Gastrocnemius medialis (tissue), 4 donors: ENCODE results near the gene TRIO.

Experiments
- CTCF ChIP-seq, 5 experiments: fragments of 450-650 bp in 3 of 5; fragments of 200-600 bp in 2 of 5; sonication (generic) in 2 of 5; IDR thresholded peaks in 4 of 5; conservative IDR thresholded peaks in 1 of 5; 1 replicate in 4 of 5; 2 replicates in 1 of 5; pipeline ENCODE4 v1.5.1; 2016 to 2019; ENCODE audit warnings: antibody characterized with exemption in 5 of 5, mild to moderate bottlenecking in 3 of 5, moderate library complexity in 3 of 5
- POLR2A ChIP-seq, 2 donors: fragments of 450-650 bp; IDR thresholded peaks; one replicate each; pipeline ENCODE4 v1.6.1; 2017; ENCODE audit warnings: antibody characterized with exemption in 2 of 2, mild to moderate bottlenecking in 2 of 2, moderate library complexity in 2 of 2

DNA sequence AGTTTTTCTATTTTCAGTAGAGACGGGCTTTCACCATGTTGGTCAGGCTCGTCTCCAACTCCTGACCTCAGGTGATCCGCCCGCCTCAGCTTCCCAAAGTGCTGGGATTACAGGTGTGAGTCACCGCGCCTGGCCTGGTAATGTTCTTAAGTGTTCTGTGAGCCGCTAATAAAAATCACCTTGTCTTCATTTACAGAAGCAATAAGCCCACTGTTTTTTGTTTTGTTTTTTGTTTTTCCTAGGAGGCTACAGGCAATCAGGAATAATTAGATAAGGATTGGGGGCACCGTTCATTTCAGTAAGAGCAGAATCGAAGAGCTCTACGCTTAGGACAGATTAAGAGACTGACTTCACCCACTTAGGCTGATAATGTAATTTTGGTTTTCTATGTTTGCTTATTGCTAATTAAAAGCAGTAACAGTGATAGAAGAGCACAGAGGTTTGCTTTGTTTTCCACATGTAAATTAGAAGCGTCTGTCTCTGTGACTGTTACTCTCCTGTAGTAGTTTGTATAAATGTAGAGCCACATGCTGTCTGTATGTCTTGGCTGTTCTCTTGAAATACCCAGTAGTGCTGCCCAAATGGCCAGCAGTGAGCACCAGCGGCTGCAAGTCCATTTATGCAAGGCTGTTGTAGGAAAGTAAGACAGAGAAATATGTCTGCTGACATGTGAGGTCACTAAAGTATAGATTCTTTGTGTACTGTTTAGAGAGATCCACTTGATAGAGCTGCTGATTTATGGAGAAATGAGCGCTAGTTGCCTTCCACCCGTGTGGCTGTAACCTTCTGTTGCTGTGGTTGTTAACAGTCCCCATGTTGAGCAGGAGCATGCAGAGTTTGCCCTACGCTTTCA lies 30.5 kb downstream of the TRIO start:
- no peak for TF ChIP-seq CTCF (IDR thresholded peaks at IDR 0.05 in 4 of 5, conservative IDR thresholded peaks at IDR 0.05 in 1 of 5)
- TF ChIP-seq POLR2A (IDR thresholded peaks at IDR 0.05) = no peak
